ENCODE results near the gene UGGT2.
A peak's percentile ranks its signal among the peaks of the same experiment; 100 is the strongest.

Gene UGGT2

GRCh38 chr13:96053003-96053703, at the start of gene UGGT2:
UGGT2 (minus strand) TSS chr13:96053401; CDS start chr13:96053312, 89 bp downstream.
- H3K36me3 ChIP-seq (ENCODE audit: control insufficient read depth, insufficient read depth, low read length): no peaks in the 10 kb centered on the region
- no peaks in the 10 kb centered on the region for H3K9me3 ChIP-seq (ENCODE audit: control insufficient read depth, low read length)
- no peaks in the 10 kb centered on the region for H3K4me1 ChIP-seq (ENCODE audit: control insufficient read depth, insufficient read depth, low read length)
- H3K27me3 ChIP-seq (ENCODE audit: control insufficient read depth, insufficient read depth, low read length): no peaks in the 10 kb centered on the region
- peak within 1 kb of the TSS; percentile 84 for H3K9ac ChIP-seq (ENCODE audit: low read length)
- H3K4me3 ChIP-seq (ENCODE audit: low read length): peak within 1 kb of the TSS; percentile 76

- H3K27me3 ChIP-seq (ENCODE audit: control insufficient read depth, insufficient read depth, low read length): no peaks in the 10 kb centered on the region
- H3K36me3 ChIP-seq (ENCODE audit: control insufficient read depth, insufficient read depth, low read length): no peaks in the 10 kb centered on the region
- H3K4me1 ChIP-seq (ENCODE audit: control insufficient read depth, insufficient read depth, low read length): no peaks in the 10 kb centered on the region
- H3K9ac ChIP-seq (ENCODE audit: low read length): no peak overlapping the region
- H3K4me3 ChIP-seq (ENCODE audit: low read length): no peak overlapping the region
- H3K9me3 ChIP-seq (ENCODE audit: control insufficient read depth, low read length): no peaks in the 10 kb centered on the region
These were observed 47.4 kb upstream of the UGGT2 start for GRCh38 chr13:96100457-96101220.

GRCh38 chr13:96093296-96094006, 40.2 kb upstream of the UGGT2 start:
- Histone ChIP-seq H3K9me3 (ENCODE audit: control insufficient read depth, low read length) (no peaks in the 10 kb centered on the region), H3K27me3 (ENCODE audit: control insufficient read depth, insufficient read depth, low read length) (peaks cover 50% of the 10 kb centered on the region), H3K4me1 (ENCODE audit: control insufficient read depth, insufficient read depth, low read length) (peaks cover 5% of the 10 kb centered on the region), H3K36me3 (ENCODE audit: control insufficient read depth, insufficient read depth, low read length) (no peaks in the 10 kb centered on the region), H3K4me3 (ENCODE audit: low read length) (no peak overlapping the region), H3K9ac (ENCODE audit: low read length) (no peak overlapping the region)

GRCh38 chr13:96091164-96092117, 38.2 kb upstream of the UGGT2 start:
- Histone ChIP-seq H3K4me3 (ENCODE audit: low read length) (no peak overlapping the region), H3K9ac (ENCODE audit: low read length) (no peak overlapping the region), H3K27me3 (ENCODE audit: control insufficient read depth, insufficient read depth, low read length) (peaks cover 58% of the 10 kb centered on the region), H3K9me3 (ENCODE audit: control insufficient read depth, low read length) (no peaks in the 10 kb centered on the region), H3K36me3 (ENCODE audit: control insufficient read depth, insufficient read depth, low read length) (no peaks in the 10 kb centered on the region), H3K4me1 (ENCODE audit: control insufficient read depth, insufficient read depth, low read length) (peaks cover 5% of the 10 kb centered on the region)

GRCh38 chr13:96090240-96091101, 37.3 kb upstream of the UGGT2 start:
- Histone ChIP-seq H3K4me1 (ENCODE audit: control insufficient read depth, insufficient read depth, low read length) (peaks cover 5% of the 10 kb centered on the region), H3K36me3 (ENCODE audit: control insufficient read depth, insufficient read depth, low read length) (no peaks in the 10 kb centered on the region), H3K4me3 (ENCODE audit: low read length) (no peak overlapping the region), H3K27me3 (ENCODE audit: control insufficient read depth, insufficient read depth, low read length) (peaks cover 58% of the 10 kb centered on the region), H3K9me3 (ENCODE audit: control insufficient read depth, low read length) (no peaks in the 10 kb centered on the region), H3K9ac (ENCODE audit: low read length) (no peak overlapping the region)

- no peak within 1 kb of the TSS for H3K9ac ChIP-seq (ENCODE audit: low read length)
- H3K4me3 ChIP-seq (ENCODE audit: low read length): no peak within 1 kb of the TSS
- no peaks in the 10 kb centered on the region for H3K9me3 ChIP-seq (ENCODE audit: control insufficient read depth, low read length)
- peaks cover 58% of the 10 kb centered on the region for H3K27me3 ChIP-seq (ENCODE audit: control insufficient read depth, insufficient read depth, low read length)
- no peaks in the 10 kb centered on the region for H3K36me3 ChIP-seq (ENCODE audit: control insufficient read depth, insufficient read depth, low read length)
- peaks cover 5% of the 10 kb centered on the region for H3K4me1 ChIP-seq (ENCODE audit: control insufficient read depth, insufficient read depth, low read length)
These were observed 36.6 kb upstream of the UGGT2 start, which contains the start of gene HS6ST3 for GRCh38 chr13:96089749-96090239. HS6ST3 (plus strand) TSS chr13:96090107.

GRCh38 chr13:96089139-96089538, 35.9 kb upstream of the UGGT2 start:
- no peak overlapping the region for H3K9ac ChIP-seq (ENCODE audit: low read length)
- no peaks in the 10 kb centered on the region for H3K36me3 ChIP-seq (ENCODE audit: control insufficient read depth, insufficient read depth, low read length)
- H3K9me3 ChIP-seq (ENCODE audit: control insufficient read depth, low read length): no peaks in the 10 kb centered on the region
- H3K27me3 ChIP-seq (ENCODE audit: control insufficient read depth, insufficient read depth, low read length): peaks cover 54% of the 10 kb centered on the region
- H3K4me3 ChIP-seq (ENCODE audit: low read length): no peak overlapping the region
- peaks cover 5% of the 10 kb centered on the region for H3K4me1 ChIP-seq (ENCODE audit: control insufficient read depth, insufficient read depth, low read length)

- no peaks in the 10 kb centered on the region for H3K9me3 ChIP-seq (ENCODE audit: control insufficient read depth, low read length)
- no peak overlapping the region for H3K4me3 ChIP-seq (ENCODE audit: low read length)
- H3K9ac ChIP-seq (ENCODE audit: low read length): no peak overlapping the region
- H3K4me1 ChIP-seq (ENCODE audit: control insufficient read depth, insufficient read depth, low read length): peaks cover 5% of the 10 kb centered on the region
- H3K36me3 ChIP-seq (ENCODE audit: control insufficient read depth, insufficient read depth, low read length): no peaks in the 10 kb centered on the region
- H3K27me3 ChIP-seq (ENCODE audit: control insufficient read depth, insufficient read depth, low read length): peaks cover 34% of the 10 kb centered on the region
These were observed 33.5 kb upstream of the UGGT2 start for GRCh38 chr13:96086736-96087135.

- Histone ChIP-seq H3K27me3 (ENCODE audit: control insufficient read depth, insufficient read depth, low read length) (peaks cover 2% of the 10 kb centered on the region), H3K4me1 (ENCODE audit: control insufficient read depth, insufficient read depth, low read length) (no peaks in the 10 kb centered on the region), H3K36me3 (ENCODE audit: control insufficient read depth, insufficient read depth, low read length) (no peaks in the 10 kb centered on the region), H3K9me3 (ENCODE audit: control insufficient read depth, low read length) (no peaks in the 10 kb centered on the region), H3K4me3 (ENCODE audit: low read length) (no peak overlapping the region), H3K9ac (ENCODE audit: low read length) (no peak overlapping the region)
These were observed 29.4 kb upstream of the UGGT2 start for GRCh38 chr13:96082640-96083039.

- H3K9me3 ChIP-seq (ENCODE audit: control insufficient read depth, low read length): no peaks in the 10 kb centered on the region
- H3K36me3 ChIP-seq (ENCODE audit: control insufficient read depth, insufficient read depth, low read length): no peaks in the 10 kb centered on the region
- no peak overlapping the region for H3K9ac ChIP-seq (ENCODE audit: low read length)
- H3K27me3 ChIP-seq (ENCODE audit: control insufficient read depth, insufficient read depth, low read length): no peaks in the 10 kb centered on the region
- H3K4me3 ChIP-seq (ENCODE audit: low read length): no peak overlapping the region
- H3K4me1 ChIP-seq (ENCODE audit: control insufficient read depth, insufficient read depth, low read length): no peaks in the 10 kb centered on the region
These were observed 28.7 kb upstream of the UGGT2 start for GRCh38 chr13:96081888-96082287.
